ENCODE results near the gene ATXN7. TPM values are rescaled to one million over a fixed set of nuclear protein-coding genes. Genes with fewer than 3 reads are reported as not detected.

Gene ATXN7
- total and polyA plus RNA-seq, 8 donors: 2.1 to 333 (median 30.8) TPM

GRCh38 chr3:63934041-63934866, 70.6 kb downstream of the ATXN7 start:
- Histone ChIP-seq H3K4me1 (peaks cover 45 to 95% (median 64%) of the 10 kb centered on the region in 4 donors), H3K27ac (peak overlapping the region in 4 of 5 donors; percentile 7 to 65 (median 28)), H3K4me3 (no peak overlapping the region), H3K9me3 (no peaks in the 10 kb centered on the region), H3K27me3 (no peaks in the 10 kb centered on the region), H3K36me3 (peaks cover 0 to 3% (median 0%) of the 10 kb centered on the region in 4 donors)
- TF ChIP-seq EP300 (IDR thresholded peaks at IDR 0.05) (no peak), CTCF (IDR thresholded peaks at IDR 0.05) (no peak), POLR2AphosphoS5 (IDR thresholded peaks at IDR 0.05) (no peak), POLR2A (IDR thresholded peaks at IDR 0.05) (no peak)
- intact Hi-C loops (cut with DNase I; ENCODE audit: low total_unique reads): no loop called here
- 71 to 84% (median 78%) methylated on average over 6 of the region's 6 CpGs for WGBS, 5 donors
- DNase-seq: no peak

- Histone ChIP-seq H3K4me1 (peaks cover 47 to 94% (median 78%) of the 10 kb centered on the region in 4 donors), H3K27ac (peak overlapping the region in 4 of 5 donors; percentile 17 to 74 (median 56)), H3K9me3 (no peaks in the 10 kb centered on the region), H3K36me3 (no peaks in the 10 kb centered on the region), H3K4me3 (no peak overlapping the region), H3K27me3 (no peaks in the 10 kb centered on the region)
- intact Hi-C loops (cut with DNase I; ENCODE audit: low total_unique reads): no loop called here
- 38 to 56% (median 55%) methylated on average over 4 of the region's 4 CpGs for WGBS, 5 donors
- no peak for TF ChIP-seq CTCF (IDR thresholded peaks at IDR 0.05)
- no peak for TF ChIP-seq EP300 (IDR thresholded peaks at IDR 0.05)
- no peak for TF ChIP-seq POLR2AphosphoS5 (IDR thresholded peaks at IDR 0.05)
- no peak for TF ChIP-seq POLR2A (IDR thresholded peaks at IDR 0.05)
- DNase-seq: no peak
These were observed 73.3 kb downstream of the ATXN7 start for GRCh38 chr3:63936925-63937324.

GRCh38 chr3:63937661-63938651, 74.3 kb downstream of the ATXN7 start:
- intact Hi-C loops (cut with DNase I; ENCODE audit: low total_unique reads): no loop called here
- WGBS, 5 donors: 24 to 43% (median 36%) methylated on average over 6 of the region's 6 CpGs
- DNase-seq: peak; percentile 36 to 82
- Histone ChIP-seq H3K36me3 (no peaks in the 10 kb centered on the region), H3K27me3 (no peaks in the 10 kb centered on the region), H3K27ac (peak overlapping the region; percentile 17 to 85 (median 58)), H3K4me3 (no peak overlapping the region), H3K9me3 (no peaks in the 10 kb centered on the region), H3K4me1 (peaks cover 47 to 87% (median 69%) of the 10 kb centered on the region in 4 donors)
- TF ChIP-seq EP300 (IDR thresholded peaks at IDR 0.05) (no peak), POLR2A (IDR thresholded peaks at IDR 0.05) (no peak), POLR2AphosphoS5 (IDR thresholded peaks at IDR 0.05) (peak in 2 of 3 donors; percentile 17 to 45), CTCF (IDR thresholded peaks at IDR 0.05) (no peak)

GRCh38 chr3:63940389-63940757, 76.7 kb downstream of the ATXN7 start:
- TF ChIP-seq POLR2A (IDR thresholded peaks at IDR 0.05): no peak
- TF ChIP-seq CTCF (IDR thresholded peaks at IDR 0.05): no peak
- no peak for TF ChIP-seq EP300 (IDR thresholded peaks at IDR 0.05)
- TF ChIP-seq POLR2AphosphoS5 (IDR thresholded peaks at IDR 0.05): no peak
- Histone ChIP-seq H3K27me3 (no peaks in the 10 kb centered on the region), H3K9me3 (no peaks in the 10 kb centered on the region), H3K27ac (no peak overlapping the region), H3K4me3 (no peak overlapping the region), H3K4me1 (peaks cover 36 to 77% (median 59%) of the 10 kb centered on the region in 4 donors), H3K36me3 (peaks cover 0 to 9% (median 0%) of the 10 kb centered on the region in 4 donors)
- intact Hi-C loops (cut with DNase I; ENCODE audit: low total_unique reads): no loop called here
- 41 to 59% (median 50%) methylated on average over 4 of the region's 4 CpGs for WGBS, 5 donors
- DNase-seq: no peak

Data from stomach (tissue), 9 donors.